Prostate gland (tissue), 2 donors: ENCODE data around the gene BRCA1.

Source experiments
- POLR2A ChIP-seq: fragments of 450-650 bp; IDR thresholded peaks from one replicate; pipeline ENCODE4 v1.6.1; 2016; ENCODE audit warnings: antibody characterized with exemption, mild to moderate bottlenecking
- TF ChIP-seq, protein P1 (sequence below), 4 experiments: fragments of 200-600 bp in 2 of 4; fragments of 450-650 bp in 2 of 4; sonication (generic) in 2 of 4; IDR thresholded peaks; 1 replicate in 3 of 4; 2 replicates in 1 of 4; pipeline ENCODE4 v1.5.1; 2016 to 2019; ENCODE audit warnings: antibody characterized with exemption in 4 of 4, mild to moderate bottlenecking in 2 of 4, moderate library complexity in 2 of 4

GRCh38 chr17:43034894-43035293, 90.3 kb downstream of the BRCA1 start:
- TF ChIP-seq, protein P1, sequence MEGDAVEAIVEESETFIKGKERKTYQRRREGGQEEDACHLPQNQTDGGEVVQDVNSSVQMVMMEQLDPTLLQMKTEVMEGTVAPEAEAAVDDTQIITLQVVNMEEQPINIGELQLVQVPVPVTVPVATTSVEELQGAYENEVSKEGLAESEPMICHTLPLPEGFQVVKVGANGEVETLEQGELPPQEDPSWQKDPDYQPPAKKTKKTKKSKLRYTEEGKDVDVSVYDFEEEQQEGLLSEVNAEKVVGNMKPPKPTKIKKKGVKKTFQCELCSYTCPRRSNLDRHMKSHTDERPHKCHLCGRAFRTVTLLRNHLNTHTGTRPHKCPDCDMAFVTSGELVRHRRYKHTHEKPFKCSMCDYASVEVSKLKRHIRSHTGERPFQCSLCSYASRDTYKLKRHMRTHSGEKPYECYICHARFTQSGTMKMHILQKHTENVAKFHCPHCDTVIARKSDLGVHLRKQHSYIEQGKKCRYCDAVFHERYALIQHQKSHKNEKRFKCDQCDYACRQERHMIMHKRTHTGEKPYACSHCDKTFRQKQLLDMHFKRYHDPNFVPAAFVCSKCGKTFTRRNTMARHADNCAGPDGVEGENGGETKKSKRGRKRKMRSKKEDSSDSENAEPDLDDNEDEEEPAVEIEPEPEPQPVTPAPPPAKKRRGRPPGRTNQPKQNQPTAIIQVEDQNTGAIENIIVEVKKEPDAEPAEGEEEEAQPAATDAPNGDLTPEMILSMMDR (IDR thresholded peaks at IDR 0.05) = no peak
- TF ChIP-seq POLR2A = no peak
